HG02840 (cell line): ENCODE data around the gene GMEB2.

ENCODE experiments used
- ATAC-seq: cut with Tn5 transposase; IDR thresholded peaks from one replicate; pipeline ENCODE4 v1.9.1; 2021; ENCODE audit warnings: mild to moderate bottlenecking, moderate library complexity, moderate number of reproducible peaks; ENCODE audit not compliant: unreplicated experiment, low FRiP score

GMEB2 gene

DNA sequence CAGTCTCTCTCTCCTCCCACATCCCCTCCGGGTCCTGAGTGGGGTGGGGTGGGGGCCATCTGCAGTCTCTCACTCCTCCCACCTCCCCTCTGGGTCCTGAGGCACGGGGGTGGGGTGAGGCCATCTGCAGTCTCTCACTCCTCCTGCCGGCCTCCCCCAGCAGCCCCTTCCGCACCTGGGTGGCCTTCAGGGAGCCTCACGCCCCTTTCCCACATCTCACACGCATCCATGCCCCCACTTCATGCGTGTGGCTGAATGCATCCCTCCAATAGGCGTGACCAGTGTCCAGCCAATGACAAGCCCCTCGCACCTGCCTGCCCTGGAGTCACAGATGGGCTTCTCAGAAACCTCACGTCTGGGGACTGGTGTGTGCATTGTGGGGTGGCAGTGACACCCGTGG lies 78.4 kb downstream of the GMEB2 start:
- no peak for ATAC-seq

DNA sequence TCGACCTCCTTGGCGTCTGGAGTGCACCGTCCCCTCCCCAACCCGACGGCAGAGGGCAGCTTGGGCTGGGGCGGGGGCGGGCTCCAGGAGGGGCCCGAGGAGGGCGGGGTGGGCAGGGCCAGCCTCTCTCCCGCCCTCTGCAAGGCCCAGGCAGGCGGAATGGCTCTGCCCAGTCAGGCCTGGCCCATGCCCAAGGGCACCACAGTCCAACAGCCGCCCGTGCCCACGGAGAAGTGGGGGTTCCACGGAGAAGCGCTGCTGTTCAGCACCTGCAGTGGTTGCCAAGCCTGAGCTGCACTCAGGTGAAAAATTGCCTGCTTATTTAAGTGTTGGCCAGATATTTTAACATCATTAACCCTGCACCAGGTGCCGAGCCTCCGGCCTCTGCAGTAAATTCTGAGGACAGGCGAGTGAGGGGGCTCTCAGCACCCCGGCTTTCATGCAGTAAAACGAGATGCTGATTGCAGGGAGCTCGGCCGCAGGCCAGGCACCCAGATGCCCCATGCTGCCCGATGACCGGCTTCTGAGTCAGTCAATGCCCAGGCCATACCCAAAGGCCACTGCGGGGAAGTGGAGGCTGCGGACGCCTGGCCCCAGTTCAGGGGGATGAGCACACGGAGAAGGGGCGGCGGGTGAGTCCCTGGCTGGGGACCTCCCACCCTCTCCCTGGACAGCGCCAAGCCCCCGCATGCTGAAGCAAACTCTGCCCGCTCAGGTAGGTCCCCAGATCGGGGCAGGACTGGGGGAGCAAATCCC lies 79.0 kb downstream of the GMEB2 start, which contains the start of gene SRMS:
SRMS (minus strand) TSS at position 25 of the 756 bp plus-strand sequence. CDS start 286 bp downstream, outside the sequence.
- no peak for ATAC-seq

DNA sequence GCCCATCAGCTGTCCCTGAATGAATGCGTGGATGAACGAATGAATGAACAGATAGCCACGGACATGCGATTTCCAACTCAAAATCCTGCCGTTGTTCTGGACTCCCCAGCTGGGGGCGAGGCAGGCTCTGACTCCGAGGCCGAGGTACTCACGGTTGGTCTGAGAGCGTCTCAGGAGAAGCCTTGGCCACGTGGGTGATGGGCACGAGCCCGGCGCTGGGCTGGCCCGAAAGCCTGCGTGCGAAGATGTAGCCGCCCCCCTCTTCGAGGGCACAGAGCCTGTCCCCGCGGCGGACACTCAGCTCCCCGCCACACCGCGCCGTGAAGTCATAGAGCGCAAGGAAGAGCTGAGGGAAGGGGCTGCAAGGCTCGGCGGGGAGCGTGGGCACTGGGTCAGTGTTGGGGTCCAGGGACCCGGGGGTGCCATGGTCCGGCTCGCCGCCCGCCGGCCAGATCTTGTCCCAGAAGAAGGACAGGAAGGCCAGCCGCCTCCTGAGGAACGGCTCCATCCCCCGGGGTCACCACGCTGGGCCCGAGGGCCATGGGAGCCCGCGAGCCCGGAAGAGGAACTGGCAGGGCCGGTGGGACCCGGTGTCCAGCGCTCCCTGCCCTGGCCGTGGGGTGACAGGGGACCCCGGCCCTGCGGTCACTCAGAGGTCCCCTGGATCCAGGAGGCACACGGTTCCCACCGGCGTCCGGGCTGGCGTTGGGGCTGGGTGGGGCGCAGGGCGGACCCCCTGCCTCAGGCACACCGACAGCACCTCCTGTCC lies 79.8 kb downstream of the GMEB2 start:
- no peak for ATAC-seq

DNA sequence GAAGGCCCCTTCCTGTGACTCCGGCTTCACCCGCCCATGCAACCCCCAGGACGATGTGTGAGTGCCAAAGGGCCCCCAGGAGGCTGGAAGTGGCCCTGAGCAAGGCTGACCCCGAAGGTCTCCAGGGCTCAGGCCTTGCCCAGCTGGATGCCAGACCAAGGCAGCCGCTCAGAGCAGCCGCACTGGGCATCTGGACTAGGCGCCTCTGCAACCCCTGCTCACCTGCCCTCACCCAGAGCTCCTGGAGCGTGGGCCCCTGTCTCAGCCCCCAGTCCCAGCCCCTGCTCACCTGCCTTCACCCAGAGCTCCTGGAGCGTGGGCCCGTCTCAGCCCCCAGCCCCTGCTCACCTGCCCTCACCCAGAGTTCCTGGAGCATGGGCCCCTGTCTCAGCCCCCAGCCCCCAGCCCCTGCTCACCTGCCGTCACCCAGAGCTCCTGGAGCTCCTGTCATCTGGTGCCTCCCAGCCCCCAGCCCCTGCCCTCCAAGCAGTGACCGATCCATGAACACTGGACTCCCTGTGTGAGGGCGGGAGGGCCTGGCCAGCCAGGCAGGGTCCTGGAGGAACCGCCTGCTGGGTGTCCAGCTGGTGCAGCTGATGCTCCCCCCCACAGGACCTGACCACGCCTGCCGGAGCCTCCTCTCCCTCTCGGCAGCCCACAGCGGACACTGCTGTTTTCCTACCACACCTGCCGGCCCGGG lies 80.5 kb downstream of the GMEB2 start:
- no peak for ATAC-seq

DNA sequence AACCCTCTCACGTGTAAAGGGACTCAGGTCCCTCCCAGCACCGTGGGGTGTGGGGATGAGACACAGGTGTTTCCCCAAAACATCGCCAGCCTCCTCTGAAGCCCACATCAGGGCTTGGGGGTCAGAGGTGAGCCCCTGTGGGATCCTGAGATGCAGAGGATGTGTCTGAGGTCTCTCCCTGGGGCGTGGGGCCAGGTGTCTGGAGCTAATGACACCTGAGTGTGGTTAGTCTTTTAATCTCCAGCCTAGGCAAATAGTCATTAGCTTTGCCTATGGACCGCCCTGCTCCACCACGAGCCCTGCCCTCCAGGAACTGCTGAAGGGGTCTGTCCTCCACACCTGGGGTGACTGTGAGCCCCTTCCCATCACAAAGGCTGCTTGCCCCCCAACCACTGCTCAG lies 81.1 kb downstream of the GMEB2 start:
- no peak for ATAC-seq

DNA sequence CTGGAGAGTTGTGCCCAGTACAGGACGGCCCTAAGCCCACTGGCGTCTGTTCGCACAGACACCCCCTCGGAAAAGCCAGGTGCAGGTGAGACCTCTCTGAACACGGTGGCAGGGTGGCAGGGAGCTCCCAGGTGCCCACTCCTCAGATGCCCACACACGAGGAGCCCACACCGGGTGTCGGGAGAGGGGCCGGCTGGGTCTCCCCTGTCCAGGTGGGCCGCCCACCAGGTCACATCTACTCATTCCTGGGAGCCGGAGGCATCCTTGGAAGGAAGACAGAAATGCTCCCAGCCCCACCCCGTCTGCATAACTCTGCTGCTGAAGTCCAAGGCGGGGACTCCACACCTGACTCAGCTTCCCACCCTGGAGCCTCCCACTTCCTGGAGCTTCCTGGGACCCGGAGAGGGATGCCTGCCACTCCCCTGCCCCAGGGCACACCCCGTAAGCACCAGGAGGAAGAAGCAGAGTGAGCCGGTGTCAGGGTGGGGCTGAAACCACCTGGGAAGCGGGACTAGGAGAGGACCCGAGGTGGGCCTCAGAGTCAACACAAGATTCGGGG lies 81.9 kb downstream of the GMEB2 start:
- no peak for ATAC-seq

DNA sequence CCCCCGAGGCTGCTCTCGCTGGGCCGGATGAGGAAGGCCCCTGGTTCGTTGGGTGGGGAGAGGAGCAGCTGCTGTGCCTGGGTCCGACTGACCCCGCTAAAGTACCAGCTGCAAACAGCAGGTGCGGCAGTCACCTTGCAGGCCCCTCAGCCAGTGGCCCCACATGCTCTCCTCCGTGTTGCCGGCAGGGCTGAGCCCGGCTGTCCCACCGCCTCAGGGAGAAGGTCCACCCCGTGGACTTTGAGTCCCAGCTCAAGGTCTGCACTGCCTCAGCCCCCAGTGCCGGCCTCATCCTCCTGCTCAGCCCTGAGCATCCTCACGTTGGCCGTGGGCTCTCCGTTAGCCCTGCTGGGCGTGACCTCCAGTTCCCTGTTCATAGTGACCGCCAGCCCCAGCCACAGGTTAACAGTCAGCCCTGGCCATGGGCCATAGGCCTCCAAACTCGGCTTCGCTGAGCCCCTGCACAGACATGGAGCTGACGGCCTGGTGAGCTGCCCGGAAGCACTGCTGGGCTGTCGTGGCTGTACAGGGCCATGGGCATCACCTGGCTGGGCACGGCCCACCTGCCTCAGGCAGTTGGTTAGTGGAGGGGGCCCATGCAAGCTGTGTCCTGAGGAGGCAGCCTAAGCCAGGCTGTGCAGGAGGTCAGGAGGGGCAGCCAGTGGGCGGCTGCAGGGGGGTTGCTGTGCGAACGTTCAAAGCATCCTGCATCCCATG lies 82.5 kb downstream of the GMEB2 start:
- no peak for ATAC-seq

DNA sequence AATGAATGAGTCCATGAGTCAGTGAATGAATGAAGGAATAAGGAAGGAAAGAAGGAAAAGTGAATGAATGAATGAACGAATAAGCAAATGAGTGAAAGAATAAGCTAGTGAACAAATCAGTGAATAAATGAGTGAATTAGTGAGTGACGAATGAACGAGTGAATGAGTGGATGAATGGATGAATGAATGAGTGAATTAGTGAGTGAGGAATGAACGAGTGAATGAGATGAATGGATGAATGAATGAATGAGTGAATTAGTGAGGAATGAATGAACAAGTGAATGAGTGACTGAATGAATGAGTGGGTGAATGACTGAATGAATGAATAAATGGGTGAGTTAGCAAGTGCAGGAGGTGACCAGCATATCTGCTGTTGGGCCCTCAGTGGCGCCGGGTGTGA lies 83.2 kb downstream of the GMEB2 start:
- no peak for ATAC-seq

DNA sequence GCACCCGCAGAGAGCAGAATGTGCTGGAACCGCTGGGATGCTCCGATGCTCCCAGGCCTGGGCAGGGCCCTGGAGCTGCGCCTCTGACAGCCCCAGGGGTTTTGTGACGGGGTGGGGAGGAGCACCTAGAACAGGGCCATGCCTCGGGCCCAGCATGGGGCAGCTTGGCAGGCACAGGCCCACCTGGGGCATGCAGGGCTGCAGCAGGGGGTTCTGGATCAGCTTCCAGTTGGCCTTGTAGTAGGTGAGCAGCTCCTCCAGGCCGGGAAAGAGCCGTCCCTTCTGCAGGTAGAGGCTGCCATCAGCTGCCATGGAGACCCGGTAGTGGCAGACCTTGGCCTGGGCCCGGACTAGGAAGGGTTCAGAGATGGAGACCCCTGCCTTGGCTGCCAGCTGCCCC lies 83.8 kb downstream of the GMEB2 start:
- no peak for ATAC-seq

DNA sequence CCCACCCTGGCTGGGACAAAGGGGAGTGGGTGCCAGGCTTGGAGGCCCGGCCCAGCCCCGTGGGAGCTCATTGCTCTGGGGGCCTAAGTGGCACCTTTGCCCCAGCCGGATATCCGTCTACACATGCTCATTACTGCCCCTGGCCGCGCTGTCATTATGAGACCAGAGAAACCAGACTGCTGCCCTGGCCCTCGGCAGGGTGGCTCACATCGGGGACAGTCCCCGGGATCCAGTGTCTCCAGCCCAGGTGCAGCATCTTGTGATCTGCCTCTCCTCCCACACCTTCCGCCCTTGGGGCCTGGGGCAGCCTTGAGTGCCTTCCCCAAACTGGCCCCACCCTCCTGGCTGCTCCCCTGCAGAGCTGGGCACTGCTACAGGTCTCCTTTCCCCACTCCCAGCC lies 84.2 kb downstream of the GMEB2 start:
- no peak for ATAC-seq

DNA sequence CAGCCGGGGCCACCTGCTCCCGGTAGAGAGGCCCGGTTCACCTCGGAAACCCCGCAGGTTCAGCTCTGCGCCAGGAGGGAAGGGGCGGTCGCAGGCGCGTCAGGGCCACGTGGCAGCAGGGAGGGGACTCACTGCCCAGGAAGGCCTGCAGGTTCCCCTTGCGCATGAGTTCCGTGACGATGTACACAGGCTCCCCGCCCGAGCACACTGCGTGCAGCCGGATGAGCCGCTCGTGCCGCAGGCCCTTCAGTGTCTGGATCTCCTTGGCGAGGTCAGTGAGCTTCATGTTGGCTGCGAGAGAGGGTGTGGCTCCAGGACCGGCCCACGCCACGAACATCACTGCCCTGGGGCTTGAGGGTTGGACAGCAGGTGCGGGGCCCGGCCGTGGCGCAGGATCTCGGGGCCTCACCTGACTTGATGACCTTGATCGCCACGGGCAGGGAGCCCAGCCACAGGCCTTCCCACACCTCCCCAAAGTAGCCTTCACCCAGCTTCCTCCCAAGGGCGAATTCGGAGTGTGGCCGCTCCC lies 84.8 kb downstream of the GMEB2 start:
- ATAC-seq: no peak

DNA sequence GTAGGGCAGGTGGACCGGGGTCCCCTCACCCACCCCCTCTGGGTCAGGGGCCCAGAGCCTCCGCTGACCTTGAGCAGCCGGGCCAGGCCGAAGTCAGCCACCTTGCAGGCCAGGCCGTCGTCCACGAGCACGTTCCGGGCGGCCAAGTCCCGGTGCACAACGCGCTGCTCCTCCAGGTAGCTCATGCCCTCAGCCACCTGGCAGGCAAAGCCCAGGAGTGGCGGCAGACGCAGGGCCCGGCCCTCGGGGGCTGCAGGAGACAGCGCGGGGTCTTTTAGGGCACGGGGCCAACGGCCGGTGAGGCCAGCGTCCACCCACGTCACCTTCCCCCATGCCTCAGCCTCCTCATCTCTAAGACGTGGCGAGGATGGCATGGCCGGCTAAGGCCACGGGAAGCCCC lies 85.5 kb downstream of the GMEB2 start:
- no peak for ATAC-seq

DNA sequence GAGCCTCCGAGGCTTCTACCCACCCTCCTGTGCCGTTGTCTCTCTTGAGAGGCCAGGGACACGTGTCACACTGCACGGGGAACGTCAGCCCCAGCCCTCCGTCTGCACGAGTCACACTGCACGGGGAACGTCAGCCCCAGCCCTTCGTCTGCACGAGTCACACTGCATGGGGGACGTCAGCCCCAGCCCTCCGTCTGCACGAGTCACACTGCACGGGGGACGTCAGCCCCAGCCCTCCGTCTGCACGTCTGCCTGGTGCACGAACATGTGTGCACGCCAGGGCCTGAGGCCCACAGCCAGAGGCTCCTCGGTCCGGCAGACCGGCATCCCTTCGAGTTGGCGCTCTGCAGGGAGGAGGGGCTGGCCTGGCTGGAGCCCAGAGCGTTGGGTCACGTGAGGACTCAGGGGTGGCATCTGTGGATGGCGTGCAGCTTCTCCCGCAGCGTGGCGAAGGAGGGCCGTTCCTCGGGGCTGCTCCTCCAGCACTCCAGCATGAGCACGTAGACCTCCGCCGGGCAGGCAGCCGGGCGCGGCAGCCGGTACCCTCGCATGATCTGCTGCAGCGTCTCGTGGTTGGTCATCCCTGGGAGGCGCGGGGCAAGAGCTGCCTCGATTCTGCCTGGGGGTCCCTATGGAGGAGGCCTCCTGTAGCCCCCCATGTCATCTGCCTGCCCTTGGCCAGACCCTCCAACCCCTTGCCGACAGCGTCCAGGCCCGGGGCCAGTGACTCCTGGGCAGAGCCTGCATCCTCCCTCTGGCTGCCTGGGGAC lies 86.3 kb downstream of the GMEB2 start:
- no peak for ATAC-seq

DNA sequence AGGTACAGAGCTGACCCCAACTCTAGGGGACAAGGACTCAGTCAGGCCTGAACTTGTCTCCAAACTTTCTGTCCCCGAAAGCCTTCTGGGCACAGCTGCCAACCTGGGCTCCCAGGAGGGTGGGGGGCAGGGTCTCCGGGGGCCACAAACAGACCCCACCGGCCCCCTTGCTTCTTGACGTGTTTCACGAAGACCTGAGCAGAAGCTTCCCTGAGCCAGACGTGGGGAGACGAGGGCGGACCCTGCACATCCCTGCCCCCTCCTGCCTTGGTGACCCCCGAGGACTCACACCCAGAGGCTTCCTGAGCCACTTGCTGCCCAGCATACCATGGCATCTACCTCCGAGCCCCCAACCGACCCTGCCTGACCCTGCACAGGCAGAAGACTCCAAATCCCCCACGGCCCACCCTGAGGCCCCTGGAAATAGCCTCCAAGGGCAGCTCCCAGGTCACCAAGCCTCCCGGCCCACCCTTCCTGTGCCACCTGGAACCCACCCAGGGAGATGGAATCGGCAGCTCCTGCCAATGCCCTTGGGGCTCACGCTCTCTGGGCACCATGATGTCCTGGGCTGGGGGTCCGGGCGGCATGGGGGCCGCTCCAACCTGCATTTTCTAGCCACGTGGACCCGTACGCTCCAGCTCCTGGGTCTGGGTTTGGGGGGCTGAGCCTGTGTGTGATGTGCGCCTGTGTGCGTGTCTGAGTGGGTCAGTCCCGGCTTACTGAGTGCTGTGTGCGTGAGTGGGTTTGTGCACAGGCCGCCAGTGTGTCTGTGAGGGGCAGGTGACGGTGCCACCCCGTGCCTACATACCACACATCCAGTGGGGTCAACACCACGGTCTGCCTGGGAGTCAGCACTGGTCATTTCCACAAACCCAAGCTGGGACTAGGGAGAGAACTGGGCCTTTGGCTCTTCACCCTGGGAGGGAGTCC lies 87.2 kb downstream of the GMEB2 start:
- no peak for ATAC-seq

DNA sequence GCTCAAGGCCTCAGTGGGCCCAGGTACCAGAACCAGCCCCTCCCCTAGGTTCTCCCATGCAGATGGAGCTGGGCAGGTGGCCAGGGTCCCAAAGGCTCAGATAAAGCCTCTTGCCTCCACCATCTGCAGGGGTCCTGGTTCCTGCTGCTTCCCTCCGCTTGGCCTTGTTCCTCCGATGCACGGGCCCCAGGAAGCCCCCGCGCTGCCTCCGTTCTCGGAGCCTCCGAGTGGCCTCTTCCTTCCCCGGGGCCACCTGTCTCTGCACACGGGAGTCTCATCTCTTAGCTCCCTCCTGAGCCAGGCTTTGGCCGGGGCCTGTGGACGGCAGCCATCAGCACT lies 87.8 kb downstream of the GMEB2 start:
- no peak for ATAC-seq

DNA sequence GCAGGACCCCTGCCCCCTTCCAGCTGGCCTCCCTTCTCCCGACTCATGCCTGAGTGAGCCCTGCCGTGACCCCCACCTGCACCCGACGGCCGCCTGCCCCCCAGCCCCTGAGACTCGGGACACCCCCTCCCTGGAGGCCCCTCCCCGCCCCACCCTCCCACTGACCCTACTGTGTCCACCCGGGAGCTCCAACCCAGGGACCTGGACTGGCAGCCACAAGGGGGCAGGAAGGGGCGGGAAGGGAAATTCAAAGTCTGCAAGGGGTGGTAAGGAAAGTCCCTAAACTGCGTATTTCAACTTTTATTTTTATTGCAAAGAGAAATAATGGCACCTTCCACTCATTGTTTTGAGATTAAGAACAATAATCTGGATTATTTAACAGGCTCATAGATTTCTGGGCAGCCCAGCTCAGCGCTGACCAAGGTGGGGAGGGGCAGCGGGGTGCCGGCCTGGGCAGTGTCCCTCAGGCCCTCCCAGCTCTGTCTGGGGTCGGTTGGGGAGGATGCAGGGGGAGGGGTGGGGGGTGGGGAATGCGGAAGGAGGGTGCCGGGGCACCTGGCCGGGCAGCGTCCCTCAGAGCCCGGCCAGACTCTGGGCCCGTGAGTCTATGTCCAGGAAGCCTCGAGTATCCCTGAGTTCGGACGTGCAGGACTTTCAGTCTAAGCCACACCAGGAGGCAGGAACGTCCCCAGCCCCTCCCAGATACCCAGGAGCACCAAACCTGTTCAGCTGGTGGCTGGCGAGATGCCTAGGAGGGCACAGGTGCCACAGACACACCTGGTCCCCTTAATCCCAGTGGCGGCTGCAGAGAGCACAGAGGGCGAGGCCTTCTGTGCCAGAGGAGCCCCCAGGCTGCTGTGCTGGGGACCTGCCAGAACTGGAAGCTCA lies 88.5 kb downstream of the GMEB2 start:
- ATAC-seq: no peak
